Left cardiac atrium (tissue), 4 donors: ENCODE data around the gene C14orf93. TPM values are rescaled to one million over a fixed set of nuclear protein-coding genes. Genes with fewer than 3 reads are reported as not detected.
"Not testable (repeated sequence)": the region's sequence is repeated elsewhere in the genome, so short reads cannot be mapped to it uniquely, and the experiment has no call there.

Experiments
- ATAC-seq, 2 donors: fragments of 200-7000 bp; cut with Tn5 transposase; one replicate each; pipeline ENCODE4 v1.9.1; 2020; ENCODE audit warnings: mild to moderate bottlenecking in 2 of 2, moderate library complexity in 2 of 2
- DNase-seq: peaks from one replicate; pipeline ENCODE4 v3.0.0-alpha.2; 2020
- intact Hi-C, 2 donors: fragments of 100-400 bp; cut with DNase I; formaldehyde crosslinking; loops; one replicate each; pipeline versions ENCODE4 v1.14.1 to v1.15.1; 2022 to 2023
- total RNA-seq, 2 donors: library from RNA; stranded (reverse); fragmentation: NEBNext Ultra II Directional; extraction: Animal tissue kit (Norgen Biotek cat#: 25700); gene quantifications; one replicate each; pipeline ENCODE4 v1.2.1, GENCODE V29; 2021
- donor health status: DM: no; HTN: yes; CAD: no.
- donor health status: DM: no; HTN: yes; CAD: no; lungs with severe emphysema.
- donor health status: DM: yes; HTN: yes; CAD: no.
- donor health status: Dilated cardiomyopathy.

The C14orf93 gene
- total RNA-seq, 2 donors from 2014 or later: 3.9 to 4.7 TPM

DNA sequence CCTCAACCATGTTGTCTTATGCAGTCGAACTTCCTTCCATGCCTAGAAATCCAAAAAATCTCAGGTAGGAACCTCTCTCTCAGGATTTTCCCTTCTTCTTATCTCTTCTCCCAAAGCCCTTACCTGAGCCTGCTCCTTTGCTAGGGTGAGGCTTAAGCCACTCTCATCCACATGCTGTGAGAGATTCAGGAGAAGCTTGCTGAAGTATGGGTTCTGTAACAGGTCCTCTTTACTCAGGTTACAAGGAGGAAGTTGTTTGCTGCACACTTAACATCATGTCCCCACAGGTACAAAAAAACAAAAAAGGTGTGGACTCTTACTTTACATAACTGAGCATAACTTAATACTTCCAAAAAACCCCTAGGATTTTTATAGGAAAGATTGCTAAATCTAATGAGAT lies 57.5 kb downstream of the C14orf93 start:
- ATAC-seq: no peak
- DNase-seq: no peak
- intact Hi-C loops: no loop called here

DNA sequence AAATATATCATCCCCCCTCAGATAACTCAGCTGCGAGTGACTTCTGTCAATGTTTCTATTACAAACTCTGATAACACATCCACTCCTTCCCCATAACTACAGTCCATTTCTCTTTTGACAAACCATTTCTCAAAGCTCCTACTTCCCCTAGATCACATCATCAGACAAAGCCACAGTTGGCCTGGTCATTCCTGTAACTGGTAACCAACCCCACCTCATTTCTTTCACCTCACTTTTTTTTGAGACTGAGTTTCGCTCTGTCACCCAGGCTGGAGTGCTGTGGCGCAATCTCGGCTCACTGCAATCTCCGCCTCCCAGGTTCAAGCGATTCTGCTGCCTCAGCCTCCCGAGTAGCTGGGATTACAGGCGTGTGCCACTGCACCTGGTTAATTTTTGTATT lies 58.1 kb downstream of the C14orf93 start:
- DNase-seq, ATAC-seq, intact Hi-C loops: not testable (repeated sequence)

DNA sequence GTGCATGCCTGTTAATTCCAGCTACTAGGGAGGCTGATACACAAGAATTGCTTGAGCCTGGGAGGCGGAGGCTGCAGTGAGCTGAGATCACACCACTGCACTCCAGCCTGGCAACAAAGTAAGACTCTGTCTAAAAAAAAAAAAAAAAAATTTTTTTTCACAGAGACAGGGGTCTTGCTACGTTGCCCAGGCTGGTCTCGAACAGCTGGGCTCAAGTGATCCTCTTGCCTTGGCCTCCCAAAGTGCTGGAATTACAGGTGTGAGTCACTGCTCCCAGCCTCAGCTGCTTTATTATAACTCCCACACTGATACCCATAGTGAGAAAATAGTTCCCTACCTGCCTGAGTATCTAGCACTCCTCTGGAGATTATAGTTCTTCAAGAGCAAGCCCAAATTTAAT lies 64.3 kb downstream of the C14orf93 start:
- ATAC-seq (no peak), DNase-seq (no peak)
- intact Hi-C loops: no loop called here

DNA sequence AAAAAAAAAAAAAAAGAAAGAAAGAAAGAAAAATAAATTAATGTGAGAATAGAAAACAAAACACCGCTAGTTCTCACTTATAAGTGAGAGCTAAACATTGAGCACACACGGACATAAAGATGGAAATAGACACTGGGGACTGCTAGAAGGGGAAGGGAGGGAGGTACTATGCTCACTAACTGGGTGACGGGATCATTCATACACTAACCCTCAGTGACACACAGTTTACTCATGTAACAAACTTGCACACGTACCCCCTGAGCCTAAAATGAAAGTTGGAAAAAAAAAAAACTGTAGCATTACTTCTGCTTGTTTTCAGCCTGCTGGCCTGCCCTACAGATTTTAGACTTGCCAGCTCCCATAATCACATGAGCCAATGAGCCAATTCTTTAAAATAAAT lies 70.3 kb downstream of the C14orf93 start:
- no peak for ATAC-seq
- intact Hi-C loops: loop anchor here in 1 of 2 donors (10.0 kb wide), 1 partner anchor 45 kb away; the partner anchor contains the start of gene AJUBA
- no peak for DNase-seq

Other genes with a start within 250 kb of the C14orf93 start
- gene OXA1L, start 243.5 kb downstream of the C14orf93 start, total RNA-seq: 100 to 1,000 TPM; 102 to 104 TPM
- 10 to 100 TPM in 1 of 2 donors, 1 to 10 TPM in 1; 8.2 to 12.0 TPM for gene SLC7A7, start 194.7 kb downstream of the C14orf93 start, total RNA-seq
- 10 to 100 TPM; 79.4 to 95.7 TPM for gene MRPL52, start 180.3 kb downstream of the C14orf93 start, total RNA-seq
- 10 to 100 TPM; 51.2 to 52.2 TPM for gene MMP14, start 173.6 kb downstream of the C14orf93 start, total RNA-seq
- gene LRP10, start 138.4 kb downstream of the C14orf93 start, total RNA-seq: 10 to 100 TPM; 63.5 to 73.1 TPM
- under 1 TPM in 1 of 2 donors, not detected in 1; 0.12 TPM for gene REM2, start 126.9 kb downstream of the C14orf93 start, total RNA-seq
- 10 to 100 TPM; 48.8 to 54.6 TPM for gene RBM23, start 91.0 kb downstream of the C14orf93 start, total RNA-seq
- 10 to 100 TPM; 46.9 to 48.6 TPM for gene PRMT5, start 80.8 kb downstream of the C14orf93 start, total RNA-seq
- gene HAUS4, start 53.1 kb downstream of the C14orf93 start, total RNA-seq: 10 to 100 TPM; 17.2 to 23.9 TPM
- gene AJUBA, start 27.6 kb downstream of the C14orf93 start, total RNA-seq: 1 to 10 TPM; 7.0 to 8.0 TPM
- 100 to 1,000 TPM in 1 of 2 donors, 10 to 100 TPM in 1; 98.1 to 114 TPM for gene PSMB5, start 24.8 kb upstream of the C14orf93 start, total RNA-seq
- not detected for gene PSMB11, start 32.1 kb upstream of the C14orf93 start, total RNA-seq
- gene CDH24, start 47.4 kb upstream of the C14orf93 start, total RNA-seq: 1 to 10 TPM; 1.6 to 3.4 TPM
- 10 to 100 TPM; 71.4 to 77.5 TPM for gene ACIN1, start 85.0 kb upstream of the C14orf93 start, total RNA-seq
- 10 to 100 TPM; 30.8 to 37.9 TPM for gene C14orf119, start 85.4 kb upstream of the C14orf93 start, total RNA-seq
- gene CIROP, start 94.8 kb upstream of the C14orf93 start, total RNA-seq: not detected
- not detected for gene CEBPE, start 109.1 kb upstream of the C14orf93 start, total RNA-seq
- 10 to 100 TPM in 1 of 2 donors, 1 to 10 TPM in 1; 8.7 to 16.2 TPM for gene SLC7A8, start 173.5 kb upstream of the C14orf93 start, total RNA-seq
- gene RNF212B, start 227.8 kb upstream of the C14orf93 start, total RNA-seq: not detected